H9 (cell line): ENCODE results near the gene CCL19. TPM values are rescaled to one million over a fixed set of nuclear protein-coding genes. Genes with fewer than 3 reads are reported as not detected.

Source experiments
- DNase-seq: peaks from one replicate; pipeline ENCODE4 v3.0.0-alpha.2; 2017
- H2AFZ ChIP-seq: one replicate; pipeline ENCODE4 v1.6.1; 2013; ENCODE audit warnings: mild to moderate bottlenecking, low read length, control low read depth, moderate library complexity
- H2AK5ac ChIP-seq: 2 replicates; pipeline ENCODE4 v1.6.1; 2013; ENCODE audit warnings: low read length, control low read depth, mixed read lengths; ENCODE audit not compliant: insufficient read length
- H2BK120ac ChIP-seq: one replicate; pipeline ENCODE4 v1.6.1; 2013; ENCODE audit warnings: low read depth, mild to moderate bottlenecking, low read length, control low read depth, inconsistent platforms; ENCODE audit not compliant: poor library complexity, severe bottlenecking
- H2BK12ac ChIP-seq: 2 replicates; pipeline ENCODE4 v1.6.1; 2013; ENCODE audit warnings: low read length, control low read depth, mixed read lengths, low read depth; ENCODE audit not compliant: insufficient read length
- H2BK15ac ChIP-seq: 2 replicates; pipeline ENCODE4 v1.6.1; 2013; ENCODE audit warnings: low read depth, low read length, control low read depth
- H2BK20ac ChIP-seq: one replicate; pipeline ENCODE4 v1.6.1; 2013; ENCODE audit warnings: low read depth, mild to moderate bottlenecking, low read length, control low read depth, inconsistent platforms; ENCODE audit not compliant: poor library complexity, severe bottlenecking
- H2BK5ac ChIP-seq: 2 replicates; pipeline ENCODE4 v1.6.1; 2013; ENCODE audit warnings: low read length, control low read depth, mixed read lengths; ENCODE audit not compliant: insufficient read length
- H3K14ac ChIP-seq: 2 replicates; pipeline ENCODE4 v1.6.1; 2013; ENCODE audit warnings: low read length, control low read depth; ENCODE audit not compliant: insufficient read depth
- H3K18ac ChIP-seq: 2 replicates; pipeline ENCODE4 v1.6.1; 2013; ENCODE audit warnings: low read depth, mild to moderate bottlenecking, mixed read lengths, low read length, control low read depth; ENCODE audit not compliant: insufficient read length
- H3K23ac ChIP-seq: 2 replicates; pipeline ENCODE4 v1.6.1; 2013; ENCODE audit warnings: low read length, control low read depth, mixed read lengths, low read depth; ENCODE audit not compliant: insufficient read length
- H3K23me2 ChIP-seq: 2 replicates; pipeline ENCODE4 v1.6.1; 2013; ENCODE audit warnings: low read depth, mild to moderate bottlenecking, mixed read lengths, low read length, control low read depth; ENCODE audit not compliant: insufficient read length, poor library complexity, severe bottlenecking
- H3K27ac ChIP-seq: 2 replicates; pipeline ENCODE4 v1.5.1; 2013; ENCODE audit warnings: low read length, control low read depth, mixed read lengths, low read depth; ENCODE audit not compliant: insufficient read length
- H3K27me3 ChIP-seq: 2 replicates; pipeline ENCODE4 v1.6.1; 2013; ENCODE audit warnings: low read length, control low read depth, inconsistent platforms; ENCODE audit not compliant: insufficient read depth
- H3K4ac ChIP-seq: 2 replicates; pipeline ENCODE4 v1.6.1; 2013; ENCODE audit warnings: low read depth, mild to moderate bottlenecking, control low read depth, inconsistent platforms, low read length, moderate library complexity
- H3K4me1 ChIP-seq: 2 replicates; pipeline ENCODE4 v1.6.1; 2013; ENCODE audit warnings: low read length, control low read depth, inconsistent platforms; ENCODE audit not compliant: insufficient read depth
- H3K4me2 ChIP-seq: 2 replicates; pipeline ENCODE4 v1.6.1; 2013; ENCODE audit warnings: low read length, control low read depth, mixed read lengths; ENCODE audit not compliant: insufficient read length, insufficient read depth
- H3K56ac ChIP-seq: 2 replicates; pipeline ENCODE4 v1.6.1; 2013; ENCODE audit warnings: low read depth, mild to moderate bottlenecking, mixed read lengths, low read length, control low read depth; ENCODE audit not compliant: insufficient read length
- H3K79me1 ChIP-seq: 2 replicates; pipeline ENCODE4 v1.6.1; 2013; ENCODE audit warnings: low read depth, mild to moderate bottlenecking, moderate library complexity, low read length, control low read depth, inconsistent platforms; ENCODE audit not compliant: insufficient read depth, poor library complexity, severe bottlenecking
- H3K79me2 ChIP-seq: 2 replicates; pipeline ENCODE4 v1.6.1; 2013; ENCODE audit warnings: low read length, control low read depth, inconsistent platforms; ENCODE audit not compliant: insufficient read depth
- H3K9ac ChIP-seq: 2 replicates; pipeline ENCODE4 v1.6.1; 2013; ENCODE audit warnings: low read length, control low read depth, mixed read lengths; ENCODE audit not compliant: insufficient read length; ENCODE audit errors: extremely low read depth
- H3K9me3 ChIP-seq: one replicate; pipeline ENCODE4 v1.6.1; 2013; ENCODE audit warnings: low read depth, low read length, inconsistent platforms; ENCODE audit not compliant: control insufficient read depth
- H3T11ph ChIP-seq: one replicate; pipeline ENCODE4 v1.6.1; 2013; ENCODE audit warnings: mild to moderate bottlenecking, low read length, control low read depth, inconsistent platforms
- H4K20me1 ChIP-seq: one replicate; pipeline ENCODE4 v1.6.1; 2013; ENCODE audit not compliant: control insufficient read depth, insufficient read length, insufficient read depth
- H4K5ac ChIP-seq: 2 replicates; pipeline ENCODE4 v1.6.1; 2013; ENCODE audit warnings: low read depth, mild to moderate bottlenecking, mixed read lengths, low read length, control low read depth; ENCODE audit not compliant: insufficient read length
- H4K8ac ChIP-seq: replicated peaks from 2 replicates; pipeline ENCODE4 v1.6.1; 2013; ENCODE audit warnings: low read length, control low read depth, mixed read lengths, low read depth; ENCODE audit not compliant: insufficient read length
- H4K91ac ChIP-seq: 2 replicates; pipeline ENCODE4 v1.6.1; 2013; ENCODE audit warnings: low read depth, mild to moderate bottlenecking, moderate library complexity, mixed read lengths, low read length, control low read depth; ENCODE audit not compliant: insufficient read length
- H3K27ac Mint-ChIP-seq, 3 experiments: 2 replicates in 2 of 3; 3 replicates in 1 of 3; pipeline ENCODE4 v1.8.0; 2020 to 2021; ENCODE audit warnings: mixed read lengths in 3 of 3, mild to moderate bottlenecking in 1 of 3, moderate library complexity in 1 of 3
- H3K27me3 Mint-ChIP-seq: 2 replicates; pipeline ENCODE4 v1.8.0; 2021; ENCODE audit warnings: low read depth, mild to moderate bottlenecking, moderate library complexity, mixed read lengths
- H3K36me3 Mint-ChIP-seq, 3 experiments: 2 replicates in 2 of 3; 3 replicates in 1 of 3; pipeline ENCODE4 v1.8.0; 2020 to 2021; ENCODE audit warnings: low read depth in 3 of 3, mixed read lengths in 3 of 3; ENCODE audit not compliant: insufficient read depth in 1 of 3
- H3K4me1 Mint-ChIP-seq, 2 experiments: 2 replicates each; pipeline ENCODE4 v1.8.0; 2020; ENCODE audit warnings: mixed read lengths in 2 of 2
- H3K4me3 Mint-ChIP-seq, 2 experiments: 2 replicates in 1 of 2; 3 replicates in 1 of 2; pipeline ENCODE4 v1.8.0; 2020 to 2021; ENCODE audit warnings: mild to moderate bottlenecking in 2 of 2, mixed read lengths in 2 of 2, moderate library complexity in 1 of 2
- H3K9me3 Mint-ChIP-seq, 2 experiments: 2 replicates in 1 of 2; 3 replicates in 1 of 2; pipeline ENCODE4 v1.8.0; 2020; ENCODE audit warnings: mild to moderate bottlenecking in 2 of 2, mixed read lengths in 2 of 2, moderate library complexity in 1 of 2
- CTCF ChIP-seq: fragments of 200-600 bp; sonication (generic); conservative IDR thresholded peaks from 3 replicates; pipeline ENCODE4 v1.8.0; 2021; ENCODE audit warnings: antibody characterized with exemption, mild to moderate bottlenecking
- WGBS: extraction: QIAGEN DNeasy Blood & Tissue Kit; methylation state at CpG from one replicate; pipeline ENCODE4 v1.1.7; 2013; ENCODE audit warnings: missing lambda C conversion rate, low lambda C conversion rate, mixed read lengths; ENCODE audit not compliant: insufficient read length; ENCODE audit errors: extremely low coverage; 5-methylcytosine and 5-hydroxymethylcytosine counted together
- total RNA-seq: library from RNA; stranded (reverse); gene quantifications from 2 replicates; pipeline ENCODE4 v1.2.1, GENCODE V29; 2021

The CCL19 gene
- total RNA-seq, 1 experiment from 2014 or later = not detected

- Histone ChIP-seq H3K4me2 (no peak overlapping the region), H3T11ph (no peak overlapping the region), H4K5ac (no peak overlapping the region), H2AK5ac (no peak overlapping the region), H3K4ac (no peak overlapping the region), H4K20me1 (no peaks in the 10 kb centered on the region), H2BK20ac (no peak overlapping the region), H3K79me1 (no peaks in the 10 kb centered on the region), H2BK120ac (no peak overlapping the region), H4K8ac (no peak overlapping the region), H3K23me2 (no peaks in the 10 kb centered on the region), H3K9ac (no peak overlapping the region), H2BK15ac (no peak overlapping the region), H4K91ac (no peak overlapping the region), H2AFZ (no peak overlapping the region), H3K4me1 (no peaks in the 10 kb centered on the region), H3K56ac (no peak overlapping the region), H3K27me3 (no peaks in the 10 kb centered on the region), H3K23ac (no peak overlapping the region), H3K9me3 (no peaks in the 10 kb centered on the region), H3K79me2 (no peaks in the 10 kb centered on the region), H3K14ac (no peak overlapping the region), H2BK12ac (no peak overlapping the region), H2BK5ac (no peak overlapping the region), H3K27ac (no peak overlapping the region), H3K18ac (no peak overlapping the region)
- H3K4me3 Mint-ChIP-seq = no peak overlapping the region
- WGBS = no CpG with 5 or more reads among the region's 3 CpGs
- H3K9me3 Mint-ChIP-seq = no peaks in the 10 kb centered on the region; a peak in 2 of 5 replicates
- H3K27me3 Mint-ChIP-seq = peaks cover 20% of the 10 kb centered on the region
- no peaks in the 10 kb centered on the region; a peak in 1 of 7 replicates for H3K36me3 Mint-ChIP-seq
- H3K27ac Mint-ChIP-seq = no peak overlapping the region; a peak in 1 of 7 replicates
- no peak for TF ChIP-seq CTCF
- no peaks in the 10 kb centered on the region for H3K4me1 Mint-ChIP-seq
- DNase-seq = no peak
Observed at GRCh38 chr9:34717996-34718614, 27.0 kb upstream of the CCL19 start.
